Cardiac muscle cell (in vitro differentiated cells and primary cell): Measurements from ENCODE around the gene PEX3. TPM values are rescaled to one million over a fixed set of nuclear protein-coding genes. Genes with fewer than 3 reads are reported as not detected.

Experiments
- DNase-seq, 2 donors: peaks; one replicate each; pipeline versions ENCODE4 v3.0.0 to v3.0.0-alpha.2; 2010 to 2017; ENCODE audit warnings: low read depth in 1 of 2, low spot score in 1 of 2
- H3K27ac ChIP-seq: fragments of 200-600 bp; sonication (generic); 2 replicates; pipeline ENCODE4 v1.5.1; 2016
- H3K27me3 ChIP-seq: fragments of 200-600 bp; sonication (generic); 2 replicates; pipeline ENCODE4 v1.6.0; 2016; ENCODE audit warnings: control low read depth
- H3K36me3 ChIP-seq: fragments of 200-600 bp; sonication (generic); 2 replicates; pipeline ENCODE4 v1.5.1; 2016; ENCODE audit warnings: control low read depth
- H3K4me1 ChIP-seq: fragments of 200-600 bp; sonication (generic); 2 replicates; pipeline ENCODE4 v1.8.1; 2017; ENCODE audit warnings: low read depth, mild to moderate bottlenecking, mixed run types
- H3K4me3 ChIP-seq: fragments of 200-600 bp; sonication (generic); 2 replicates; pipeline ENCODE4 v1.5.1; 2016; ENCODE audit warnings: mild to moderate bottlenecking
- H3K9me3 ChIP-seq: fragments of 200-600 bp; sonication (generic); 2 replicates; pipeline ENCODE4 v1.5.1; 2017; ENCODE audit warnings: low read depth, mild to moderate bottlenecking, control low read depth
- polyA plus RNA-seq: library from polyadenylated mRNA; unstranded; fragments of >200 nt; fragmentation: Nextera tagmentation; extraction: Ambion mirVana; gene quantifications from 2 replicates; pipeline ENCODE4 v1.2.1, GENCODE V29; 2016
- total RNA-seq: library from RNA; depleted of rRNA; stranded (reverse); fragments of >200 nt; gene quantifications from 2 replicates; pipeline ENCODE4 v1.2.3, GENCODE V29; 2016
- TF ChIP-seq, protein P1 (sequence below): IDR thresholded peaks from 2 replicates; pipeline ENCODE4 v1.5.1; 2012; ENCODE audit warnings: low read depth, mild to moderate bottlenecking, low read length

Gene PEX3
- total and polyA plus RNA-seq, 2 experiments from 2014 or later, result 8.9 to 34.9 TPM

DNA sequence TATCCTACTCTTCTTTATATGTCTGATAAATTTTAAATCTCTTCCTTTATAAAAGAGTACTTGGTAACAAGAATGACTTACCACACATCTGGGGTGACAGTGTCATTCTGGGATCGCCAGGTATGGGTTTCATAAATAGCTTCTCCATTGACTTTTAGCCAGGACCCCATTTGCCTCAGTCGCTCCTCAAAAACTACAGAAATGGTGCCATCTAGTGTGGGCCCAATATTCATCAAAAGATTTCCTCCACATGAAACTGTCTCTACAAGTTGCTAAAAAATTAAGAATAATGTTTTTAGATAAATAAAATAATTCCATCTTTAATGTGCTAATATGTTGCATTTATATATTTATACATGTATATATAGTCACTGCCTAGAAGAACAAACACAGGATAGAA is 51.2 kb downstream of the PEX3 start:
- Histone ChIP-seq H3K27me3 (no peaks in the 10 kb centered on the region), H3K36me3 (peaks cover 9% of the 10 kb centered on the region), H3K27ac (no peak overlapping the region), H3K4me3 (no peak overlapping the region), H3K9me3 (no peaks in the 10 kb centered on the region), H3K4me1 (no peaks in the 10 kb centered on the region)
- DNase-seq, result no peak
- TF ChIP-seq, protein P1, sequence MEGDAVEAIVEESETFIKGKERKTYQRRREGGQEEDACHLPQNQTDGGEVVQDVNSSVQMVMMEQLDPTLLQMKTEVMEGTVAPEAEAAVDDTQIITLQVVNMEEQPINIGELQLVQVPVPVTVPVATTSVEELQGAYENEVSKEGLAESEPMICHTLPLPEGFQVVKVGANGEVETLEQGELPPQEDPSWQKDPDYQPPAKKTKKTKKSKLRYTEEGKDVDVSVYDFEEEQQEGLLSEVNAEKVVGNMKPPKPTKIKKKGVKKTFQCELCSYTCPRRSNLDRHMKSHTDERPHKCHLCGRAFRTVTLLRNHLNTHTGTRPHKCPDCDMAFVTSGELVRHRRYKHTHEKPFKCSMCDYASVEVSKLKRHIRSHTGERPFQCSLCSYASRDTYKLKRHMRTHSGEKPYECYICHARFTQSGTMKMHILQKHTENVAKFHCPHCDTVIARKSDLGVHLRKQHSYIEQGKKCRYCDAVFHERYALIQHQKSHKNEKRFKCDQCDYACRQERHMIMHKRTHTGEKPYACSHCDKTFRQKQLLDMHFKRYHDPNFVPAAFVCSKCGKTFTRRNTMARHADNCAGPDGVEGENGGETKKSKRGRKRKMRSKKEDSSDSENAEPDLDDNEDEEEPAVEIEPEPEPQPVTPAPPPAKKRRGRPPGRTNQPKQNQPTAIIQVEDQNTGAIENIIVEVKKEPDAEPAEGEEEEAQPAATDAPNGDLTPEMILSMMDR, result peak; percentile 9

DNA sequence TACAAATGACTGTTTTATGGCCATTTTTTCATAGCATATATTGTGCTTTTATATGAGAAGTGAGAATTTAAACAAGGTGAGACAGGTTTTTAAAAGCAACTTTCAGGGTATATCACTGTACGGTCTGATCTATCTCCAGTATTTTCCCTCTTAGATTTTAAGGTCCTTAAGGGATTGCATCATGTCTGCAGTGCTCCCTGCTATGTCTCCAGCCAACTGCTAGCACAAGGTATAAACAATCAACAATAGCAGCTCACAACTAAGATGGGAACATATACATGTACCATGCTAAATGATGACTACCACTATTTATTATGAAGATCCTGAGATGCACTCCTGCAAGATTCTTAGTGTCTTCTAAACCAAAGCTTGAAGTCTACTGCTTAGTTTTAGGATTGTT is 53.8 kb downstream of the PEX3 start:
- Histone ChIP-seq H3K36me3 (peaks cover 7% of the 10 kb centered on the region), H3K27me3 (no peaks in the 10 kb centered on the region), H3K4me3 (no peak overlapping the region), H3K4me1 (no peaks in the 10 kb centered on the region), H3K27ac (no peak overlapping the region), H3K9me3 (no peaks in the 10 kb centered on the region)
- no peak for DNase-seq
- TF ChIP-seq, protein P1, result no peak

DNA sequence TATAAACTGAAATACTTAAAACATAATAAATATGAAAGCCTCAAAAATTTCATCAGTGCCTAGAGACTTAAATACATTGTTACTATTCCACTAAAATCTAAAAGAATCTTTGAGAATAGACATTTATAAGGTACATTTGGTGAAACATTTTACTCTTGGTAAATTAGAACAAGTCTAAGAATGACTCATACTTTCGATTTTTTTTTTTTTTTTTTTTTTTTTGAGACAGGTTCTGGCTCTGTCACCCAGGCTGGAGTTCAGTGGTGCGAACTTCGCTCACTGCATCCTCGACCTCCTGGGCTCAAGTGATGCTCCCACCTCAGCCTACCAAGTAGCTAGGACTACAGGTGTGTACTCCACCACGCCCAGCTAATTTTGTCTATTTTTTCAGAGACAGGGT is 54.5 kb downstream of the PEX3 start:
- TF ChIP-seq, protein P1, result no peak
- Histone ChIP-seq H3K4me1 (no peaks in the 10 kb centered on the region), H3K9me3 (no peaks in the 10 kb centered on the region), H3K27ac (no peak overlapping the region), H3K4me3 (no peak overlapping the region), H3K36me3 (peaks cover 7% of the 10 kb centered on the region), H3K27me3 (no peaks in the 10 kb centered on the region)
- no peak for DNase-seq

DNA sequence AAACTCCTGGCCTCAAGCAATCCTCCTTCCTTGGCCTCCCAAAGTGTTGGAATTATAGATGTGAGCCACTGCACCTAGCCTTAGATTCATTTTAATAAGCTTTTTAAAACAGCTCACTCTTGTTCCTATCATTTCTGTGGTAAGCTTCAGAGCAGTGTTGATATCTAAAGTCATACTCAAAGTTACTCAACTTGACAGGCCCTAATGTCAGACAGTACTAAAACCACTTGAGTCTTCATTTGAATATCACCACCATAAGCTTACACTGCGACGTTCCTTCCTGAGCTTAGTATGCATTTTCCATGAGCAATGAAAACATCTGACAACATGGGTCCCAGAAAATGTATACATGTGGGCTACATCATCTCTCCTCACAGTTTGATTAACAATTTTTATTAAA is 54.9 kb downstream of the PEX3 start:
- Histone ChIP-seq H3K4me3 (no peak overlapping the region), H3K27me3 (no peaks in the 10 kb centered on the region), H3K4me1 (no peaks in the 10 kb centered on the region), H3K36me3 (peaks cover 7% of the 10 kb centered on the region), H3K9me3 (no peaks in the 10 kb centered on the region), H3K27ac (no peak overlapping the region)
- no peak for DNase-seq
- TF ChIP-seq, protein P1, result no peak

DNA sequence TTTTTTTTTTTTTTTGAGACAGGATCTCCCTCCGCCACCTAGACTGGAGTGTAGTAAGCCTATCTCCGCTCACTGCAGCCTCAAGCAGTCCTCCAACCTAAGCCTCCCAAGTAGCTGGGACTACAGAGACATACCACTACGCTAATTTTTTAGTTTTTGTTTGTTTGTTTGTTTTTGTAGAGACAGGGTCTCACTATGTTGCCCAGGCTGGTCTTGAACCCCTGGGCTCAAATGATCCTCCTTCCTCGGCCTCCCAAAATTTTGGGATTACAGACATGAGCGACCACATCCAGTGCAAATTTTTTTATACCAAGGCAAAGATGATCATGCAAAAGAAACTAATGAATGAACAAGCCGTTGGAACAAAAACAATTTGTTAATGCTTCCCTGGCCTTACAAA is 55.6 kb downstream of the PEX3 start:
- Histone ChIP-seq H3K27me3 (no peaks in the 10 kb centered on the region), H3K36me3 (peaks cover 7% of the 10 kb centered on the region), H3K4me3 (no peak overlapping the region), H3K4me1 (no peaks in the 10 kb centered on the region), H3K9me3 (no peaks in the 10 kb centered on the region), H3K27ac (no peak overlapping the region)
- TF ChIP-seq, protein P1, result no peak
- no peak for DNase-seq

DNA sequence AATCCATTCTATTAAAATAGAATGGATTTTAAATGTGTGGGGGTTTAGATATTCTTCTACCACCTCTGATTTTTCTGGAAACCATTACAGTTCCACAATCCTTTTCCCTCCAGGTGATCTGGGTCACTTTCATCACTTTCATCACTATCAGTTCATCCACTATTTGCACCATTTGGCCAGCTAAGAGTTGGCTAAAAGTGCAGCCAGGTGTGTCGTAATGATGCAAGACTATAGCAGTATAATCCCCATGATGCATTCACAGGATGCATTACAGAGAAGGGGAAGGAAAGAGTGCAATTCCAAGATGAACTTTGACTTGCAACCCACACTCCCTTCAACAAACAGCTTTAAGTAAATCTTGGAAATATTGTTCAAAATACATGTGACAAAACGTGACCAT is 56.0 kb downstream of the PEX3 start:
- TF ChIP-seq, protein P1, result no peak
- peaks cover 7% of the 10 kb centered on the region for H3K36me3 ChIP-seq
- H3K27ac ChIP-seq, result no peak overlapping the region
- no peaks in the 10 kb centered on the region for H3K27me3 ChIP-seq
- H3K4me3 ChIP-seq, result no peak overlapping the region
- H3K4me1 ChIP-seq, result peaks cover under 1% of the 10 kb centered on the region
- DNase-seq, result no peak
- H3K9me3 ChIP-seq, result no peaks in the 10 kb centered on the region
